Osteoblast (primary cell): ENCODE data around the gene AIF1. TPM values are rescaled to one million over a fixed set of nuclear protein-coding genes. Genes with fewer than 3 reads are reported as not detected.

ENCODE experiments used
- DNase-seq: peaks from one replicate; pipeline ENCODE4 v3.0.0; 2011; ENCODE audit warnings: low spot score, mixed read lengths; ENCODE audit not compliant: insufficient read length; ENCODE audit errors: missing footprints
- H2AFZ ChIP-seq: 2 replicates; pipeline ENCODE4 v1.6.0; 2011; ENCODE audit warnings: mild to moderate bottlenecking, low read length
- H3K27ac ChIP-seq: 2 replicates; pipeline ENCODE4 v1.5.1; 2011; ENCODE audit warnings: mild to moderate bottlenecking, low read depth, low read length, moderate library complexity
- H3K27me3 ChIP-seq: 2 replicates; pipeline ENCODE4 v1.6.0; 2012; ENCODE audit warnings: mild to moderate bottlenecking, control low read depth, inconsistent platforms, low read length, moderate library complexity; ENCODE audit not compliant: insufficient read depth
- H3K36me3 ChIP-seq: 2 replicates; pipeline ENCODE4 v1.5.1; 2011; ENCODE audit warnings: mild to moderate bottlenecking, low read length, control low read depth, moderate library complexity; ENCODE audit not compliant: insufficient read depth
- H3K4me1 ChIP-seq: 2 replicates; pipeline ENCODE4 v1.5.1; 2011; ENCODE audit warnings: mild to moderate bottlenecking, low read length, control low read depth, moderate library complexity; ENCODE audit not compliant: insufficient read depth
- H3K4me2 ChIP-seq: 2 replicates; pipeline ENCODE4 v1.6.0; 2011; ENCODE audit warnings: mild to moderate bottlenecking, low read length; ENCODE audit not compliant: insufficient read depth
- H3K4me3 ChIP-seq: fragments of 200-600 bp; sonication (generic); 3 replicates; pipeline ENCODE4 v1.5.1; 2012; ENCODE audit warnings: mild to moderate bottlenecking, low read length, inconsistent platforms; ENCODE audit not compliant: insufficient read depth
- H3K79me2 ChIP-seq: 2 replicates; pipeline ENCODE4 v1.6.0; 2012; ENCODE audit warnings: mild to moderate bottlenecking, low read length, control low read depth, inconsistent platforms; ENCODE audit not compliant: insufficient read depth
- H3K9me3 ChIP-seq: 2 replicates; pipeline ENCODE4 v1.5.1; 2011; ENCODE audit warnings: low read depth, low read length, control low read depth
- H4K20me1 ChIP-seq: 2 replicates; pipeline ENCODE4 v1.6.0; 2012; ENCODE audit warnings: mild to moderate bottlenecking, low read length, control low read depth; ENCODE audit not compliant: insufficient read depth
- CTCF ChIP-seq: IDR thresholded peaks from 2 replicates; pipeline ENCODE4 v1.5.1; 2011; ENCODE audit warnings: mild to moderate bottlenecking, low read depth, low read length, moderate library complexity; ENCODE audit errors: extremely low read depth
- total RNA-seq: library from RNA; depleted of rRNA; stranded (reverse); fragments of >200 nt; gene quantifications from 2 replicates; pipeline ENCODE4 v1.2.3, GENCODE V29; 2012

AIF1 gene
- total RNA-seq, 1 donor: 0.36 TPM

GRCh38 chr6:31658158-31658688, 43.2 kb downstream of the AIF1 start:
- Histone ChIP-seq H4K20me1 (peaks cover 22% of the 10 kb centered on the region), H3K4me2 (no peak overlapping the region), H3K79me2 (peaks cover 68% of the 10 kb centered on the region), H3K9me3 (no peaks in the 10 kb centered on the region), H3K4me3 (no peak overlapping the region), H3K27ac (no peak overlapping the region), H3K36me3 (peaks cover 23% of the 10 kb centered on the region), H3K27me3 (no peaks in the 10 kb centered on the region), H3K4me1 (peaks cover 35% of the 10 kb centered on the region), H2AFZ (no peak overlapping the region)
- no peak for DNase-seq
- TF ChIP-seq CTCF: no peak

GRCh38 chr6:31658983-31659648, 44.1 kb downstream of the AIF1 start:
- Histone ChIP-seq H3K27me3 (no peaks in the 10 kb centered on the region), H3K4me2 (peak overlapping the region; percentile 100), H3K79me2 (peaks cover 73% of the 10 kb centered on the region), H2AFZ (no peak overlapping the region), H3K9me3 (no peaks in the 10 kb centered on the region), H3K27ac (no peak overlapping the region), H3K4me3 (peak overlapping the region; percentile 82), H3K36me3 (peaks cover 23% of the 10 kb centered on the region), H4K20me1 (peaks cover 22% of the 10 kb centered on the region), H3K4me1 (peaks cover 38% of the 10 kb centered on the region)
- DNase-seq: no peak
- no peak for TF ChIP-seq CTCF

GRCh38 chr6:31659649-31660380, 44.8 kb downstream of the AIF1 start:
- H3K27ac ChIP-seq: peak overlapping the region; percentile 67
- H3K27me3 ChIP-seq: no peaks in the 10 kb centered on the region
- DNase-seq: peak; percentile 94
- TF ChIP-seq CTCF: no peak
- peaks cover 43% of the 10 kb centered on the region for H3K4me1 ChIP-seq
- peaks cover 70% of the 10 kb centered on the region for H3K79me2 ChIP-seq
- peak overlapping the region; percentile 82 for H3K4me3 ChIP-seq
- peak overlapping the region; percentile 100 for H3K4me2 ChIP-seq
- H2AFZ ChIP-seq: peak overlapping the region; percentile 75
- H3K9me3 ChIP-seq: no peaks in the 10 kb centered on the region
- peaks cover 22% of the 10 kb centered on the region for H4K20me1 ChIP-seq
- H3K36me3 ChIP-seq: peaks cover 23% of the 10 kb centered on the region
